Kidney epithelial cell (primary cell): ENCODE data around the gene GNS. TPM values are rescaled to one million over a fixed set of nuclear protein-coding genes. Genes with fewer than 3 reads are reported as not detected.

ENCODE experiments used
- DNase-seq: peaks from one replicate; pipeline ENCODE4 v3.0.0-alpha.2; 2010; ENCODE audit warnings: low read depth
- H3K27me3 ChIP-seq: 2 replicates; pipeline ENCODE4 v1.6.0; 2011; ENCODE audit warnings: low read length; ENCODE audit not compliant: control insufficient read depth, insufficient read depth
- H3K36me3 ChIP-seq: 2 replicates; pipeline ENCODE4 v1.5.1; 2011; ENCODE audit warnings: low read length; ENCODE audit not compliant: control insufficient read depth, insufficient read depth
- H3K4me3 ChIP-seq: 2 replicates; pipeline ENCODE4 v1.5.1; 2011; ENCODE audit warnings: low read depth, mild to moderate bottlenecking, control low read depth, low read length
- CTCF ChIP-seq: IDR thresholded peaks from 2 replicates; pipeline ENCODE4 v1.5.1; 2011; ENCODE audit warnings: mild to moderate bottlenecking, moderate library complexity, low read length, control low read depth, inconsistent platforms; ENCODE audit not compliant: insufficient read depth, poor library complexity, severe bottlenecking
- total RNA-seq: library from RNA; depleted of rRNA; stranded (reverse); fragments of >200 nt; gene quantifications from 2 replicates; pipeline ENCODE4 v1.2.3, GENCODE V29; 2015

GNS gene
- total RNA-seq, 1 donor from 2014 or later: 120 TPM

DNA sequence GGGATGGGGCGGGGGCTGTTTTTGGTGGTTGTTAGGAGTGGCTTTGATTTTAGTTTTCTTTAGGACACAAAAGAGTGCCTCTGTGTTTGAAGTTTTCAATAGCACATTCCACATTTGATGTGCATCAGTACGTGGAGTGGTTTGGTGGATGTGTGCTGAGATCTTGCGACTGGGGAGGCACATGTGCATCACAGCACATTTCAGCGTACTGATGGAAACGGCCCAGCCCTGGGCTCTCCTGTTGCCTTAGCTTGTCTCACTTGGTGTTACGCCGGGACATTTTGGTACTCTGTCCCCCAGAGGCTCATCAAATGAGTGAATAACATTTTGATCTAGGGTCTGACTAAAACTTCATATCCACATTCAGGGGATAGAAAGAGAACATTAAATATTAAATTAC is 70.5 kb downstream of the GNS start:
- Histone ChIP-seq H3K36me3 (no peaks in the 10 kb centered on the region), H3K4me3 (no peak overlapping the region), H3K27me3 (no peaks in the 10 kb centered on the region)
- no peak for TF ChIP-seq CTCF
- no peak for DNase-seq

GRCh38 chr12:64688219-64688618 is 71.0 kb downstream of the GNS start:
- no peak for DNase-seq
- Histone ChIP-seq H3K36me3 (no peaks in the 10 kb centered on the region), H3K27me3 (no peaks in the 10 kb centered on the region), H3K4me3 (no peak overlapping the region)
- no peak for TF ChIP-seq CTCF

GRCh38 chr12:64687816-64688215 is 71.4 kb downstream of the GNS start:
- no peak for DNase-seq
- no peak overlapping the region for H3K4me3 ChIP-seq
- no peaks in the 10 kb centered on the region for H3K36me3 ChIP-seq
- no peaks in the 10 kb centered on the region for H3K27me3 ChIP-seq
- TF ChIP-seq CTCF: no peak

GRCh38 chr12:64685605-64686004 is 73.6 kb downstream of the GNS start:
- no peak for DNase-seq
- Histone ChIP-seq H3K4me3 (no peak overlapping the region), H3K27me3 (no peaks in the 10 kb centered on the region), H3K36me3 (no peaks in the 10 kb centered on the region)
- no peak for TF ChIP-seq CTCF

- no peak for DNase-seq
- Histone ChIP-seq H3K4me3 (no peak overlapping the region), H3K27me3 (no peaks in the 10 kb centered on the region), H3K36me3 (no peaks in the 10 kb centered on the region)
- TF ChIP-seq CTCF: no peak
Measured at GRCh38 chr12:64685050-64685449, 74.2 kb downstream of the GNS start.

GRCh38 chr12:64683816-64684543 is 75.2 kb downstream of the GNS start:
- Histone ChIP-seq H3K27me3 (no peaks in the 10 kb centered on the region), H3K36me3 (no peaks in the 10 kb centered on the region), H3K4me3 (no peak overlapping the region)
- DNase-seq: no peak
- no peak for TF ChIP-seq CTCF
